HG03521 (cell line): ENCODE measurements around the gene OR5H15.
"Not testable (repeated sequence)": the region's sequence is repeated elsewhere in the genome, so short reads cannot be mapped to it uniquely, and the experiment has no call there.

Source experiments
- ATAC-seq: cut with Tn5 transposase; IDR thresholded peaks from one replicate; pipeline ENCODE4 v1.9.1; 2021; ENCODE audit warnings: mild to moderate bottlenecking, moderate library complexity; ENCODE audit not compliant: unreplicated experiment

OR5H15 gene

GRCh38 chr3:98166396-98166795 is at the start of gene OR5H15:
Gene OR5H15, plus strand, starts transcription at chr3:98166696. Its CDS starts 2,004 bp downstream, at chr3:98168700.
- no peak for ATAC-seq

GRCh38 chr3:98130421-98130820 is 36.1 kb upstream of the OR5H15 start, which contains the start of gene OR5H1:
Gene OR5H1, plus strand, starts transcription at chr3:98130721. Its CDS starts 1,977 bp downstream, at chr3:98132698.
- no peak for ATAC-seq

- no peak for ATAC-seq
These were observed 29.9 kb upstream of the OR5H15 start for GRCh38 chr3:98136631-98137030.

- not testable (repeated sequence) for ATAC-seq
These were observed 28.5 kb upstream of the OR5H15 start for GRCh38 chr3:98137826-98138557.

- ATAC-seq = no peak
These were observed 26.0 kb upstream of the OR5H15 start for GRCh38 chr3:98140531-98140930.

- no peak for ATAC-seq
These were observed 19.3 kb upstream of the OR5H15 start, which contains the start of gene OR5H14 for GRCh38 chr3:98147179-98147578. Gene OR5H14, plus strand, starts transcription at chr3:98147479. Its CDS starts 1,907 bp downstream, at chr3:98149386.

GRCh38 chr3:98148751-98149150 is 17.7 kb upstream of the OR5H15 start:
- no peak for ATAC-seq

- ATAC-seq = not testable (repeated sequence)
These were observed 17.0 kb upstream of the OR5H15 start for GRCh38 chr3:98149456-98149855.

- ATAC-seq = no peak
These were observed 15.3 kb upstream of the OR5H15 start for GRCh38 chr3:98151241-98151640.

GRCh38 chr3:98171071-98171470 is 4.6 kb downstream of the OR5H15 start:
- no peak for ATAC-seq

- ATAC-seq = no peak
These were observed 6.1 kb downstream of the OR5H15 start for GRCh38 chr3:98172621-98173020.

GRCh38 chr3:98180319-98180890 is 13.9 kb downstream of the OR5H15 start:
- ATAC-seq = no peak

- no peak for ATAC-seq
These were observed 15.7 kb downstream of the OR5H15 start for GRCh38 chr3:98182196-98182595.

GRCh38 chr3:98185180-98185579 is 18.7 kb downstream of the OR5H15 start:
- no peak for ATAC-seq

- peak; percentile 51 for ATAC-seq
These were observed 22.0 kb downstream of the OR5H15 start for GRCh38 chr3:98188545-98188944.

- ATAC-seq = not testable (repeated sequence)
These were observed 24.4 kb downstream of the OR5H15 start for GRCh38 chr3:98190911-98191310.

GRCh38 chr3:98196293-98196692 is 29.8 kb downstream of the OR5H15 start:
- not testable (repeated sequence) for ATAC-seq

- no peak for ATAC-seq
These were observed 32.5 kb downstream of the OR5H15 start for GRCh38 chr3:98199020-98199419.

GRCh38 chr3:98209244-98209643 is 42.7 kb downstream of the OR5H15 start:
- ATAC-seq = no peak

GRCh38 chr3:98213276-98213675 is 46.8 kb downstream of the OR5H15 start:
- no peak for ATAC-seq

GRCh38 chr3:98215051-98215450 is 48.6 kb downstream of the OR5H15 start:
- ATAC-seq = no peak
